ENCODE data around the gene VCAN. TPM values are rescaled to one million over a fixed set of nuclear protein-coding genes. Genes with fewer than 3 reads are reported as not detected.

VCAN gene
- total and polyA plus RNA-seq, 2 of the 8 experiments (the other 6 are each of a cell fraction or from before 2014, with no cell fraction given), result 146 to 404 TPM

GRCh38 chr5:83513491-83513890 lies 41.9 kb downstream of the VCAN start:
- H3K4me2 ChIP-seq (ENCODE audit: insufficient read depth in 1 of 2, low read depth in 2 of 2, low read length in 2 of 2), result no peak overlapping the region
- CTCF ChIA-PET (ENCODE audit: partially characterized antibody), result interaction anchor here (2.1 kb wide), 1 partner anchor 10 kb away, joined by 5 read pairs; no protein-coding TSS in a partner anchor
- H3K23me2 ChIP-seq (ENCODE audit: low read depth, low read length), result no peaks in the 10 kb centered on the region
- no peak overlapping the region for H2BK120ac ChIP-seq (replicated peaks; ENCODE audit: low read depth, low read length)
- H3K9me3 ChIP-seq (ENCODE audit: insufficient read depth in 2 of 2, low read depth in 1 of 2, low read length in 1 of 2), result no peaks in the 10 kb centered on the region
- H3K56ac ChIP-seq (replicated peaks; ENCODE audit: insufficient read length, low read depth, low read length), result no peak overlapping the region
- DNase-seq (ENCODE audit: low read depth in 1 of 2, low spot score in 2 of 2), result no peak
- no peak overlapping the region for H3K27ac ChIP-seq (ENCODE audit: low read depth, low read length)
- no peak overlapping the region for H3K4me3 ChIP-seq (ENCODE audit: extremely low read depth in 1 of 4, insufficient read depth in 2 of 4, low read depth in 3 of 4, low read length in 4 of 4)
- H3K36me3 ChIP-seq (ENCODE audit: control insufficient read depth in 2 of 4, insufficient read depth in 4 of 4, low read length in 3 of 4), result peaks cover 8 to 48% (median 24%) of the 10 kb centered on the region in 4 experiments
- H3K79me2 ChIP-seq (ENCODE audit: control insufficient read depth in 1 of 2, insufficient read depth in 2 of 2, low read length in 2 of 2), result peaks cover 0 to 4% of the 10 kb centered on the region in 2 experiments; a peak in 1 of 4 replicates
- no peak overlapping the region for H4K91ac ChIP-seq (replicated peaks; ENCODE audit: insufficient read length, low read length)
- H3K18ac ChIP-seq (ENCODE audit: extremely low read depth, low read length), result no peak overlapping the region
- no peak overlapping the region for H3K23ac ChIP-seq (ENCODE audit: insufficient read length)
- peaks cover 0 to 3% of the 10 kb centered on the region in 2 experiments for H4K20me1 ChIP-seq (replicated peaks in 1 of 2; ENCODE audit: control insufficient read depth in 1 of 2, insufficient read depth in 2 of 2, low read length in 2 of 2)
- POLR2A ChIA-PET (ENCODE audit: partially characterized antibody), result no interaction called here
- no peaks in the 10 kb centered on the region for H3K4me1 ChIP-seq (replicated peaks in 1 of 4; ENCODE audit: control insufficient read depth in 3 of 4, insufficient read depth in 4 of 4, low read length in 3 of 4)
- no peak overlapping the region for H2BK5ac ChIP-seq (ENCODE audit: low read depth, low read length)
- FAIRE-seq, result no peak
- no peaks in the 10 kb centered on the region for H3K27me3 ChIP-seq (replicated peaks in 1 of 4; ENCODE audit: control insufficient read depth in 3 of 4, extremely low read depth in 1 of 4, insufficient read depth in 3 of 4, low read length in 3 of 4)
- no peak overlapping the region for H3K9ac ChIP-seq (replicated peaks in 1 of 4; ENCODE audit: extremely low read depth in 1 of 4, low read depth in 3 of 4, low read length in 3 of 4)
- H2AK5ac ChIP-seq (ENCODE audit: low read depth, low read length), result no peak overlapping the region
- H3K14ac ChIP-seq (ENCODE audit: insufficient read length), result no peak overlapping the region
- H2BK20ac ChIP-seq (ENCODE audit: low read length), result no peak overlapping the region
- no peaks in the 10 kb centered on the region for H3K79me1 ChIP-seq (ENCODE audit: low read depth, low read length)
- no peak overlapping the region for H4K8ac ChIP-seq (ENCODE audit: extremely low read depth, insufficient read depth, low read length)
- WGBS, 2 experiments (ENCODE audit: extremely low coverage in 1 of 2, insufficient coverage in 1 of 2, insufficient read length in 1 of 2, insufficient replicate concordance in 2 of 2, low coverage in 1 of 2, low lambda C conversion rate in 2 of 2, missing lambda C conversion rate in 1 of 2), result 94% methylated on average over 3 of the region's 3 CpGs; no CpG with 5 or more reads in 1 of the 2 experiments
- H2BK15ac ChIP-seq (ENCODE audit: low read length), result no peak overlapping the region
- no peak overlapping the region for H4K5ac ChIP-seq (ENCODE audit: insufficient read length, low read depth, low read length)
- H2BK12ac ChIP-seq (ENCODE audit: low read depth, low read length), result no peak overlapping the region
- H2AFZ ChIP-seq (ENCODE audit: low read length), result no peak overlapping the region
- no peak overlapping the region for H3K4ac ChIP-seq (replicated peaks; ENCODE audit: insufficient read length, low read depth, low read length)
- TF ChIP-seq FOSL1 (IDR thresholded peaks at IDR 0.05; ENCODE audit: insufficient read depth, low read depth, low read length) (no peak), EP300 (IDR thresholded peaks at IDR 0.05; ENCODE audit: borderline replicate concordance in 1 of 2, low read depth in 2 of 2, low read length in 2 of 2) (no peak), SIX5 (IDR thresholded peaks at IDR 0.05; ENCODE audit: low read depth, low read length) (no peak), RAD21 (IDR thresholded peaks at IDR 0.05 in 1 of 2, conservative IDR thresholded peaks at IDR 0.05 in 1 of 2; ENCODE audit: low read depth in 2 of 2, low read length in 2 of 2) (no peak), TEAD4 (IDR thresholded peaks at IDR 0.05; ENCODE audit: low read depth, low read length) (no peak), CBX8 (IDR thresholded peaks at IDR 0.05; ENCODE audit: borderline replicate concordance, low read depth, low read length) (no peak), TBP (IDR thresholded peaks at IDR 0.05; ENCODE audit: low read depth, low read length) (no peak), JUND (IDR thresholded peaks at IDR 0.05; ENCODE audit: low read length) (no peak), EGR1 (IDR thresholded peaks at IDR 0.05; ENCODE audit: borderline replicate concordance, low read depth, low read length) (no peak), CTCF (IDR thresholded peaks at IDR 0.05; ENCODE audit: control extremely low read depth in 1 of 3, insufficient read depth in 1 of 3, low read depth in 1 of 3, low read length in 3 of 3) (no peak), KDM1A (IDR thresholded peaks at IDR 0.05; ENCODE audit: borderline replicate concordance, low read length) (no peak), CHD2 (IDR thresholded peaks at IDR 0.05; ENCODE audit: low read length) (no peak)

All from H1 (cell line).